Renal cortex interstitium (tissue), 11 donors: ENCODE data around the gene CD22. TPM values are rescaled to one million over a fixed set of nuclear protein-coding genes. Genes with fewer than 3 reads are reported as not detected.
"Not testable (repeated sequence)": the region's sequence is repeated elsewhere in the genome, so short reads cannot be mapped to it uniquely, and the experiment has no call there.

Source experiments
- DNase-seq, 11 donors: peaks; one replicate each; pipeline ENCODE4 v3.0.0-alpha.2; 2013; ENCODE audit warnings: low read depth in 9 of 11, low spot score in 4 of 11; ENCODE audit errors: extremely low read depth in 1 of 11
- polyA plus RNA-seq, 3 donors: library from polyadenylated mRNA; unstranded; fragments of 120-200 nt; gene quantifications; one replicate each; pipeline ENCODE4 v1.2.1, GENCODE V29; 2013; ENCODE audit not compliant: insufficient read length in 3 of 3

CD22 gene
- polyA plus RNA-seq, 3 donors: 10.7 to 16.5 (median 12.5) TPM

GRCh38 chr19:35349614-35350521 lies 20.9 kb downstream of the CD22 start:
- DNase-seq: no peak

GRCh38 chr19:35350591-35350990 lies 21.6 kb downstream of the CD22 start:
- peak in 8 of 11 donors; percentile 24 to 57 (median 39) for DNase-seq

- DNase-seq: no peak
These were observed 22.6 kb downstream of the CD22 start for GRCh38 chr19:35351411-35352176.

GRCh38 chr19:35352177-35352447 lies 23.1 kb downstream of the CD22 start:
- no peak for DNase-seq

GRCh38 chr19:35352448-35353304 lies 23.7 kb downstream of the CD22 start:
- peak; percentile 42 to 68 (median 62) for DNase-seq

- no peak for DNase-seq
These were observed 24.6 kb downstream of the CD22 start for GRCh38 chr19:35353635-35354034.

- no peak for DNase-seq
These were observed 25.9 kb downstream of the CD22 start for GRCh38 chr19:35354898-35355297.

- no peak for DNase-seq
These were observed 26.9 kb downstream of the CD22 start for GRCh38 chr19:35355791-35356460.

- DNase-seq: no peak
These were observed 29.0 kb downstream of the CD22 start, which contains the start of gene FFAR3 for GRCh38 chr19:35357867-35358573. TSS of gene FFAR3 (plus strand) at chr19:35358460. CDS start at chr19:35358891, 431 bp downstream.

- not testable (repeated sequence) for DNase-seq
These were observed 29.8 kb downstream of the CD22 start for GRCh38 chr19:35358834-35359233.

- not testable (repeated sequence) for DNase-seq
These were observed 30.4 kb downstream of the CD22 start for GRCh38 chr19:35359395-35359794.

- not testable (repeated sequence) for DNase-seq
These were observed 31.1 kb downstream of the CD22 start for GRCh38 chr19:35360081-35360480.

- DNase-seq: no peak
These were observed 32.0 kb downstream of the CD22 start for GRCh38 chr19:35360880-35361420.

- DNase-seq: no peak
These were observed 33.4 kb downstream of the CD22 start for GRCh38 chr19:35362261-35363000.

- DNase-seq: no peak
These were observed 34.1 kb downstream of the CD22 start for GRCh38 chr19:35363001-35363590.

GRCh38 chr19:35363711-35364425 lies 34.9 kb downstream of the CD22 start:
- DNase-seq: no peak
